ENCODE measurements around the gene PPT1.
"Not testable (repeated sequence)": the region's sequence is repeated elsewhere in the genome, so short reads cannot be mapped to it uniquely, and the experiment has no call there.

Gene PPT1

DNA sequence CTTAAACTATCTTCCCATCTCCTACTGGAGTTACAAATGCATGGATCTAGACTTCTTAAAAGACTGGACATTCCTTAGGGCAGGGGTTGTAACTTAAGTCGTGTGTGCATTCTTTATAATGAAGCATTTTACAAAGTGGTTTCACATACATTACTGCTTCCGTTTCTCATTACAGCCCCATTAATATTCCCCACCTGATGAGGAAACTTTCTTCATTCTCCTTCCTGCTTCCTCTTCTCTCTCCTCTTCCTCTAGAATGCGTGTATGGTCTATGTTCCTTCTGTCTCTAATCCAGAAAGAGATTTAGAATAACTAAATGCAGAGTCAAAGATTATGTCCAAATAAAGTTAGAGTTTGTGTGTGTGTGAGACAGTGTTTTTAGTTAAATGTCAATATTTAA lies 58.4 kb downstream of the PPT1 start:
- peak overlapping the region; percentile 99 for H3K9ac ChIP-seq (ENCODE audit: low read depth, low read length)
- no peaks in the 10 kb centered on the region for H3K27me3 ChIP-seq (ENCODE audit: control insufficient read depth, insufficient read depth, low read length)
- H3K9me3 ChIP-seq (replicated peaks; ENCODE audit: low read length), result no peaks in the 10 kb centered on the region
- peaks cover 42% of the 10 kb centered on the region for H3K4me1 ChIP-seq (ENCODE audit: control insufficient read depth, insufficient read depth, low read length)
- peak overlapping the region; percentile 96 for H3K4me2 ChIP-seq (ENCODE audit: low read length)
- H3K4me3 ChIP-seq (ENCODE audit: low read length), result no peak overlapping the region
- H3K36me3 ChIP-seq (ENCODE audit: insufficient read depth, low read length), result peaks cover 9% of the 10 kb centered on the region

GRCh38 chr1:40037254-40037653 lies 59.8 kb downstream of the PPT1 start:
- H3K4me2 ChIP-seq (ENCODE audit: low read length); H3K9me3 ChIP-seq (replicated peaks; ENCODE audit: low read length); H3K4me3 ChIP-seq (ENCODE audit: low read length); H3K36me3 ChIP-seq (ENCODE audit: insufficient read depth, low read length); H3K27me3 ChIP-seq (ENCODE audit: control insufficient read depth, insufficient read depth, low read length); H3K9ac ChIP-seq (ENCODE audit: low read depth, low read length): not testable (repeated sequence)
- H3K4me1 ChIP-seq (ENCODE audit: control insufficient read depth, insufficient read depth, low read length), result peaks cover 29% of the 10 kb centered on the region

DNA sequence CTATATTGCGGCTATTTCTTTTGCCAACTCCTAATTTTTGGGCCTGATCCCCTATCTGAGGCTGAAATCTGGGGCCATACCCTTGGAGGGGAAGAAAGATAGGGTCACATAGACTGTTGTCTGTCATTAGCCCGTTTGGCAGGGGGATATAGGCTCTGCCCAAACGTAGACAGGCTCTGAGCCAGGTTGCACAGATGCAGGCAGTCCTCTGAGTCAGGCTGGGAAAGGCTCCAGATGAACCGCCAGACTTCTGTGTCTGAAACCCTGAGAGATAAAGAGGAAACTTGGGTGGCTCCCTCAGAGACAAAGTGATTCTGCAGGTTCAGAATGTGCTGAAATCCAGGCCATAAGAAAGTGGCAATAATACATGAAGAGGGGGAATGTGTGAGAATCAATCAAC lies 60.5 kb downstream of the PPT1 start:
- no peaks in the 10 kb centered on the region for H3K9me3 ChIP-seq (replicated peaks; ENCODE audit: low read length)
- no peak overlapping the region for H3K9ac ChIP-seq (ENCODE audit: low read depth, low read length)
- H3K27me3 ChIP-seq (ENCODE audit: control insufficient read depth, insufficient read depth, low read length), result no peaks in the 10 kb centered on the region
- H3K4me2 ChIP-seq (ENCODE audit: low read length), result peak overlapping the region; percentile 74
- peaks cover 23% of the 10 kb centered on the region for H3K4me1 ChIP-seq (ENCODE audit: control insufficient read depth, insufficient read depth, low read length)
- no peak overlapping the region for H3K4me3 ChIP-seq (ENCODE audit: low read length)
- no peaks in the 10 kb centered on the region for H3K36me3 ChIP-seq (ENCODE audit: insufficient read depth, low read length)

- Histone ChIP-seq H3K36me3 (ENCODE audit: insufficient read depth, low read length) (no peaks in the 10 kb centered on the region), H3K4me1 (ENCODE audit: control insufficient read depth, insufficient read depth, low read length) (peaks cover 30% of the 10 kb centered on the region), H3K9me3 (replicated peaks; ENCODE audit: low read length) (no peaks in the 10 kb centered on the region), H3K4me3 (ENCODE audit: low read length) (no peak overlapping the region), H3K4me2 (ENCODE audit: low read length) (no peak overlapping the region), H3K27me3 (ENCODE audit: control insufficient read depth, insufficient read depth, low read length) (no peaks in the 10 kb centered on the region), H3K9ac (ENCODE audit: low read depth, low read length) (no peak overlapping the region)
These were observed 62.2 kb downstream of the PPT1 start for GRCh38 chr1:40034869-40035268.

GRCh38 chr1:40032240-40032891 lies 64.7 kb downstream of the PPT1 start:
- Histone ChIP-seq H3K4me2 (ENCODE audit: low read length) (no peak overlapping the region), H3K9ac (ENCODE audit: low read depth, low read length) (no peak overlapping the region), H3K4me3 (ENCODE audit: low read length) (no peak overlapping the region), H3K36me3 (ENCODE audit: insufficient read depth, low read length) (no peaks in the 10 kb centered on the region), H3K9me3 (replicated peaks; ENCODE audit: low read length) (no peaks in the 10 kb centered on the region), H3K4me1 (ENCODE audit: control insufficient read depth, insufficient read depth, low read length) (peaks cover 19% of the 10 kb centered on the region), H3K27me3 (ENCODE audit: control insufficient read depth, insufficient read depth, low read length) (peaks cover 7% of the 10 kb centered on the region)

- H3K4me1 ChIP-seq (ENCODE audit: control insufficient read depth, insufficient read depth, low read length), result peaks cover 7% of the 10 kb centered on the region
These were observed 66.4 kb downstream of the PPT1 start for GRCh38 chr1:40030528-40031135.

GRCh38 chr1:40029608-40030007 lies 67.4 kb downstream of the PPT1 start:
- Histone ChIP-seq H3K36me3 (ENCODE audit: insufficient read depth, low read length) (no peaks in the 10 kb centered on the region), H3K27me3 (ENCODE audit: control insufficient read depth, insufficient read depth, low read length) (peaks cover 7% of the 10 kb centered on the region), H3K9me3 (replicated peaks; ENCODE audit: low read length) (peaks cover 3% of the 10 kb centered on the region), H3K4me2 (ENCODE audit: low read length) (no peak overlapping the region), H3K4me3 (ENCODE audit: low read length) (no peak overlapping the region), H3K4me1 (ENCODE audit: control insufficient read depth, insufficient read depth, low read length) (peaks cover 7% of the 10 kb centered on the region), H3K9ac (ENCODE audit: low read depth, low read length) (no peak overlapping the region)

More at GRCh38 chr1:40030528-40031135, 66.4 kb downstream of the PPT1 start:
- Histone ChIP-seq H3K9me3 (replicated peaks; ENCODE audit: low read length) (peaks cover 3% of the 10 kb centered on the region), H3K4me2 (ENCODE audit: low read length) (peak overlapping the region; percentile 38), H3K4me3 (ENCODE audit: low read length) (no peak overlapping the region), H3K27me3 (ENCODE audit: control insufficient read depth, insufficient read depth, low read length) (peaks cover 7% of the 10 kb centered on the region), H3K36me3 (ENCODE audit: insufficient read depth, low read length) (no peaks in the 10 kb centered on the region), H3K9ac (ENCODE audit: low read depth, low read length) (no peak overlapping the region)

DNA sequence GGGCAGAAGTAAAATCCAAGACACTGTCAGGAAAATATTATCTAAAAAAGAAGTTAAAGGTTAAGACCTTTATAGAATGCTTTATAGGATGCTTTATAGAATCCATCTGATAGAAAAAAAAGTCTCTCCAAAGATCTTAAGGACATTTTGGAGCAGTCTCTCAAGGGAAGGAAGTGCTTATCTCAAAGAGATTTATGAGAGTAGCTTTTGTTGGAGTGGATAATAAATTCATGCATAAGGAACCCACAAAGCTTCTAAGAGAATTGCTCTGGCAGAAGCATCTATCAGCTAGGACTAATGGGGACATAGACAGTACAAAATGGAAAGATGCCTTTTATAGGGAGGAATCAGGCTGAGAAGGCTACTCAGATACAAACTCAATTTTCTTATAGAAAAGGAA lies 69.4 kb downstream of the PPT1 start:
- H3K36me3 ChIP-seq (ENCODE audit: insufficient read depth, low read length), result no peaks in the 10 kb centered on the region
- peaks cover 7% of the 10 kb centered on the region for H3K4me1 ChIP-seq (ENCODE audit: control insufficient read depth, insufficient read depth, low read length)
- peaks cover 7% of the 10 kb centered on the region for H3K27me3 ChIP-seq (ENCODE audit: control insufficient read depth, insufficient read depth, low read length)
- H3K4me3 ChIP-seq (ENCODE audit: low read length), result no peak overlapping the region
- no peak overlapping the region for H3K4me2 ChIP-seq (ENCODE audit: low read length)
- no peak overlapping the region for H3K9ac ChIP-seq (ENCODE audit: low read depth, low read length)
- peaks cover 3% of the 10 kb centered on the region for H3K9me3 ChIP-seq (replicated peaks; ENCODE audit: low read length)

GRCh38 chr1:40024671-40025070 lies 72.4 kb downstream of the PPT1 start:
- Histone ChIP-seq H3K9me3 (replicated peaks; ENCODE audit: low read length) (peaks cover 3% of the 10 kb centered on the region), H3K4me3 (ENCODE audit: low read length) (no peak overlapping the region), H3K27me3 (ENCODE audit: control insufficient read depth, insufficient read depth, low read length) (peaks cover 7% of the 10 kb centered on the region)

GRCh38 chr1:40023379-40023944 lies 73.6 kb downstream of the PPT1 start:
- H3K4me3 ChIP-seq (ENCODE audit: low read length), result no peak overlapping the region
- no peaks in the 10 kb centered on the region for H3K4me1 ChIP-seq (ENCODE audit: control insufficient read depth, insufficient read depth, low read length)
- H3K27me3 ChIP-seq (ENCODE audit: control insufficient read depth, insufficient read depth, low read length), result peaks cover 6% of the 10 kb centered on the region
- no peak overlapping the region for H3K4me2 ChIP-seq (ENCODE audit: low read length)
- H3K9me3 ChIP-seq (replicated peaks; ENCODE audit: low read length), result peaks cover 3% of the 10 kb centered on the region
- no peaks in the 10 kb centered on the region for H3K36me3 ChIP-seq (ENCODE audit: insufficient read depth, low read length)
- no peak overlapping the region for H3K9ac ChIP-seq (ENCODE audit: low read depth, low read length)

More at GRCh38 chr1:40024671-40025070, 72.4 kb downstream of the PPT1 start:
- Histone ChIP-seq H3K9ac (ENCODE audit: low read depth, low read length) (no peak overlapping the region), H3K36me3 (ENCODE audit: insufficient read depth, low read length) (no peaks in the 10 kb centered on the region), H3K4me1 (ENCODE audit: control insufficient read depth, insufficient read depth, low read length) (no peaks in the 10 kb centered on the region), H3K4me2 (ENCODE audit: low read length) (no peak overlapping the region)

Data from skeletal muscle satellite cell (primary cell).